ENCODE data around the gene PRPF31.

DNA sequence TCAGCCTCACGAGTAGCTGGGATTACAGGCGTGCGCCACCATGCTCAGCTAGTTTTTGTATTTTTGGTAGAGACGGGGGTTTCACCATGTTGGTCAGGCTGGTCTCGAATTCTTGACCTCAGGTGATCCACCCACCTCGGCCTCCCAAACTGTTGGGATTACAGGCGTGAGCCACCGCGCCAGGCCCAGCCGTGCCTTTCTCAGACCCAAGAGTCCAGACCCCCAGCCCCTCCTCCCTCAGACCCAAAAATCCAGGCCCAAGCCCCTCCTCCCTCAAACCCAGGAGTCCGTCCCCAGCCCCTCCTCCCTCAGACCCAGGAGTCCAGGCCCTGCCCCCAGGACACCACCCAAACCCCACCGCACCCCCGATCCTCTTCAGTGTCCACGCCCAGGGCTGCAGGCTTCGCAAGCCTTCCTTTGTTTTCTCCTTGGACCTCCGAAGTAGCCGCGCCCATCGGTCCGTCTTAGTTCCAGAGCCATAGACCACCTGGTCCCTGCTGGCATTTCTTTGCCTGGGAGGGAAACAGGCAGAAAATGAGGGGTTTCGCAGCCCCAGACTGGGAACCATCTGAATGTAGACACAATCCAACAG is 53.7 kb downstream of the PRPF31 start:
- TF ChIP-seq, protein P1, sequence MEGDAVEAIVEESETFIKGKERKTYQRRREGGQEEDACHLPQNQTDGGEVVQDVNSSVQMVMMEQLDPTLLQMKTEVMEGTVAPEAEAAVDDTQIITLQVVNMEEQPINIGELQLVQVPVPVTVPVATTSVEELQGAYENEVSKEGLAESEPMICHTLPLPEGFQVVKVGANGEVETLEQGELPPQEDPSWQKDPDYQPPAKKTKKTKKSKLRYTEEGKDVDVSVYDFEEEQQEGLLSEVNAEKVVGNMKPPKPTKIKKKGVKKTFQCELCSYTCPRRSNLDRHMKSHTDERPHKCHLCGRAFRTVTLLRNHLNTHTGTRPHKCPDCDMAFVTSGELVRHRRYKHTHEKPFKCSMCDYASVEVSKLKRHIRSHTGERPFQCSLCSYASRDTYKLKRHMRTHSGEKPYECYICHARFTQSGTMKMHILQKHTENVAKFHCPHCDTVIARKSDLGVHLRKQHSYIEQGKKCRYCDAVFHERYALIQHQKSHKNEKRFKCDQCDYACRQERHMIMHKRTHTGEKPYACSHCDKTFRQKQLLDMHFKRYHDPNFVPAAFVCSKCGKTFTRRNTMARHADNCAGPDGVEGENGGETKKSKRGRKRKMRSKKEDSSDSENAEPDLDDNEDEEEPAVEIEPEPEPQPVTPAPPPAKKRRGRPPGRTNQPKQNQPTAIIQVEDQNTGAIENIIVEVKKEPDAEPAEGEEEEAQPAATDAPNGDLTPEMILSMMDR (IDR thresholded peaks at IDR 0.05), result no peak
- TF ChIP-seq POLR2A (IDR thresholded peaks at IDR 0.05), result no peak
